ENCODE results near the gene UGT1A5.

DNA sequence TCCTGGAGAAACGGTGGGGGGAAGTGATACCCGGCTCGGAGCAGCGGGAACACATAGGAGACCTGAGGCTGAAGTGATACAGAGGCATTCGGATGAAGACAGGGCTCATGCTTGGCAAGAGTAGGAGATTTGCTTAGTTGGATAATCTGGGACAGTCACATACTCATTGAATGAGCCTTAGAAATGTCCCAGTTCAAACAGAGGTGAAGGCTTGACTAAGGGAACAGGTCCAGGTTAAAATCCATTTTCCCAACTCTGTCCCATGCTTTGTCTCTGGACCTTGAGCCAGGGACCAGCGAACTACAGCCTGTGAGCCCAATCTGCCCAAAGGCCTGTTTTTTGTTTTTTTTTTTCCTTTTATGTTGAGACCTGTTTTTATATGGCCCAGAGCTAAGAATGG, 18.7 kb upstream of the UGT1A5 start:
- no peak for TF ChIP-seq CTCF (IDR thresholded peaks at IDR 0.05)
- TF ChIP-seq POLR2AphosphoS5 (IDR thresholded peaks at IDR 0.05) = no peak
